ENCODE measurements around the gene MRM2. TPM values are rescaled to one million over a fixed set of nuclear protein-coding genes. Genes with fewer than 3 reads are reported as not detected.

The MRM2 gene
- total and polyA plus RNA-seq, 4 donors: 9.7 to 14.9 (median 11.8) TPM

DNA sequence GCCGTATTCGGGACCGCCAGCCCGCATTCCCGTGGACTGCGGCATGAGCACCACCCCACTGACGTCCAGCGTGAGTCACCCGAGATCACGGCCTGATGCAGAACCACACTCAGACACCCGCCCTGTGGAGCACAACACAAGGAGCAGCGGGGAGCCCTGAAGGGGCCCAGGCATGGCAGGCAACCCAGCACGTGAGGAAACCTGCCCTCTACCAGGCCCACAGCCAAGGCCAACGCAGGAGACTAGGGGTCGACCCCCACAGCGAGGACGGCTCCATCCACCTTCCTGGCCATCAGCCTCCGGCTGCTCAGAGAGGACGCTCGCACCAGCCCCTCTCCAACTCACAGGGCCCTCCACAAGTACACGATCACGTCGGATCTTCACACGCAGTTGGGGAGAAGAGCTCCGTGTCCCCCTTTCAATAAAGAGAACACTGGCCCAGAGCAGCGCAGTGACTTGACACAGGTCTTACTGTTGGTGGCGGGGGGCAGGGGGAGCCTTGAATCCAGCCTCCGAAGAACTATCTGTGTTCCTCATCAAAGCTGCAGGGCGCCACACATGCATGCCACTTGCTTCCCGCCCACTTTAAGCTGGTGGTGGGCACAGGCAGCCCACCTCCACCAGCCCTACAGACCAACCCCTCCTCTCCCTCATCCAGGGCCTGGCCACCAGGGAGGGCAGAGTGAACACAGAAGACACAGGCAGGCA is 31.3 kb downstream of the MRM2 start (continued):
- TF ChIP-seq, protein P1, sequence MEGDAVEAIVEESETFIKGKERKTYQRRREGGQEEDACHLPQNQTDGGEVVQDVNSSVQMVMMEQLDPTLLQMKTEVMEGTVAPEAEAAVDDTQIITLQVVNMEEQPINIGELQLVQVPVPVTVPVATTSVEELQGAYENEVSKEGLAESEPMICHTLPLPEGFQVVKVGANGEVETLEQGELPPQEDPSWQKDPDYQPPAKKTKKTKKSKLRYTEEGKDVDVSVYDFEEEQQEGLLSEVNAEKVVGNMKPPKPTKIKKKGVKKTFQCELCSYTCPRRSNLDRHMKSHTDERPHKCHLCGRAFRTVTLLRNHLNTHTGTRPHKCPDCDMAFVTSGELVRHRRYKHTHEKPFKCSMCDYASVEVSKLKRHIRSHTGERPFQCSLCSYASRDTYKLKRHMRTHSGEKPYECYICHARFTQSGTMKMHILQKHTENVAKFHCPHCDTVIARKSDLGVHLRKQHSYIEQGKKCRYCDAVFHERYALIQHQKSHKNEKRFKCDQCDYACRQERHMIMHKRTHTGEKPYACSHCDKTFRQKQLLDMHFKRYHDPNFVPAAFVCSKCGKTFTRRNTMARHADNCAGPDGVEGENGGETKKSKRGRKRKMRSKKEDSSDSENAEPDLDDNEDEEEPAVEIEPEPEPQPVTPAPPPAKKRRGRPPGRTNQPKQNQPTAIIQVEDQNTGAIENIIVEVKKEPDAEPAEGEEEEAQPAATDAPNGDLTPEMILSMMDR (IDR thresholded peaks at IDR 0.05; ENCODE audit: low read depth, low read length, missing input control): no peak
- TF ChIP-seq, protein P2, sequence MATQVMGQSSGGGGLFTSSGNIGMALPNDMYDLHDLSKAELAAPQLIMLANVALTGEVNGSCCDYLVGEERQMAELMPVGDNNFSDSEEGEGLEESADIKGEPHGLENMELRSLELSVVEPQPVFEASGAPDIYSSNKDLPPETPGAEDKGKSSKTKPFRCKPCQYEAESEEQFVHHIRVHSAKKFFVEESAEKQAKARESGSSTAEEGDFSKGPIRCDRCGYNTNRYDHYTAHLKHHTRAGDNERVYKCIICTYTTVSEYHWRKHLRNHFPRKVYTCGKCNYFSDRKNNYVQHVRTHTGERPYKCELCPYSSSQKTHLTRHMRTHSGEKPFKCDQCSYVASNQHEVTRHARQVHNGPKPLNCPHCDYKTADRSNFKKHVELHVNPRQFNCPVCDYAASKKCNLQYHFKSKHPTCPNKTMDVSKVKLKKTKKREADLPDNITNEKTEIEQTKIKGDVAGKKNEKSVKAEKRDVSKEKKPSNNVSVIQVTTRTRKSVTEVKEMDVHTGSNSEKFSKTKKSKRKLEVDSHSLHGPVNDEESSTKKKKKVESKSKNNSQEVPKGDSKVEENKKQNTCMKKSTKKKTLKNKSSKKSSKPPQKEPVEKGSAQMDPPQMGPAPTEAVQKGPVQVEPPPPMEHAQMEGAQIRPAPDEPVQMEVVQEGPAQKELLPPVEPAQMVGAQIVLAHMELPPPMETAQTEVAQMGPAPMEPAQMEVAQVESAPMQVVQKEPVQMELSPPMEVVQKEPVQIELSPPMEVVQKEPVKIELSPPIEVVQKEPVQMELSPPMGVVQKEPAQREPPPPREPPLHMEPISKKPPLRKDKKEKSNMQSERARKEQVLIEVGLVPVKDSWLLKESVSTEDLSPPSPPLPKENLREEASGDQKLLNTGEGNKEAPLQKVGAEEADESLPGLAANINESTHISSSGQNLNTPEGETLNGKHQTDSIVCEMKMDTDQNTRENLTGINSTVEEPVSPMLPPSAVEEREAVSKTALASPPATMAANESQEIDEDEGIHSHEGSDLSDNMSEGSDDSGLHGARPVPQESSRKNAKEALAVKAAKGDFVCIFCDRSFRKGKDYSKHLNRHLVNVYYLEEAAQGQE (IDR thresholded peaks at IDR 0.05): no peak
- no peak for TF ChIP-seq NR2F2 (IDR thresholded peaks at IDR 0.05)

DNA sequence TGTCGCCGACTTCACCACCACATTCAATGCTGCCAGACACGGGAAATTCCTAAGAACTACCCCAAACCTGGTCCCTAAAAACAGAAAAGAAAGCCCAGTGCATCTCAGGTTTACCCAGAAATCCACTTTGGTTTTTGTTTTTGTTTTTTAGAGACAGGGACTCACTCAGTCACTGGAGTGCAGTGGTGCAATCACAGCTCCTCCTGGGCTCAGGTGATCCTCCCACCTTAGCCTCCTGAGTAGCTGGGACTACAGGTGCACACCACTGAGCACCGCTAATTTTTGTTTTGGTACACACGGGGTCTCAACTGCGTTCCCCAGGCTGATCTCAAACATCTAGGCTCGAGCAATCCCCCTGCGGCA is 32.1 kb downstream of the MRM2 start:
- Histone ChIP-seq H3K9ac (ENCODE audit: low read depth in 1 of 2, low read length in 2 of 2) (no peak overlapping the region), H3K9me3 (ENCODE audit: control insufficient read depth in 4 of 4, low read length in 3 of 4) (no peaks in the 10 kb centered on the region), H3K4me1 (ENCODE audit: control insufficient read depth in 4 of 4, insufficient read depth in 4 of 4, low read length in 3 of 4) (no peaks in the 10 kb centered on the region), H3K4me3 (ENCODE audit: low read depth in 1 of 3, low read length in 3 of 3) (no peak overlapping the region), H3K27me3 (ENCODE audit: control insufficient read depth in 4 of 4, insufficient read depth in 4 of 4, low read length in 3 of 4) (no peaks in the 10 kb centered on the region), H3K27ac (ENCODE audit: low read depth in 1 of 2, low read length in 2 of 2) (no peak overlapping the region), H3K36me3 (ENCODE audit: control insufficient read depth in 4 of 4, insufficient read depth in 3 of 4, low read depth in 1 of 4, low read length in 3 of 4) (peaks cover 3 to 45% (median 13%) of the 10 kb centered on the region in 4 donors)
- no peak for DNase-seq (ENCODE audit: low spot score)
- TF ChIP-seq SP1 (IDR thresholded peaks at IDR 0.05): no peak
- TF ChIP-seq TAF1 (conservative IDR thresholded peaks at IDR 0.05): no peak
- TF ChIP-seq GABPA (IDR thresholded peaks at IDR 0.05 in 1 of 2, conservative IDR thresholded peaks at IDR 0.05 in 1 of 2): no peak
- TF ChIP-seq, protein P1 (IDR thresholded peaks at IDR 0.05; ENCODE audit: low read depth, low read length, missing input control): no peak
- no peak for TF ChIP-seq RXRA (IDR thresholded peaks at IDR 0.05)
- no peak for TF ChIP-seq HNF4G (IDR thresholded peaks at IDR 0.05)
- no peak for TF ChIP-seq YY1 (IDR thresholded peaks at IDR 0.05)
- no peak for TF ChIP-seq RAD21 (IDR thresholded peaks at IDR 0.05)
- no peak for TF ChIP-seq EGR1 (IDR thresholded peaks at IDR 0.05; ENCODE audit: low read depth in 2 of 2)
- no peak for TF ChIP-seq FOXA2 (IDR thresholded peaks at IDR 0.05)
- TF ChIP-seq HNF4A (conservative IDR thresholded peaks at IDR 0.05): no peak
- TF ChIP-seq, protein P2 (IDR thresholded peaks at IDR 0.05): no peak
- TF ChIP-seq JUND (IDR thresholded peaks at IDR 0.05): no peak
- TF ChIP-seq, protein P3, sequence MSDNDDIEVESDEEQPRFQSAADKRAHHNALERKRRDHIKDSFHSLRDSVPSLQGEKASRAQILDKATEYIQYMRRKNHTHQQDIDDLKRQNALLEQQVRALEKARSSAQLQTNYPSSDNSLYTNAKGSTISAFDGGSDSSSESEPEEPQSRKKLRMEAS (IDR thresholded peaks at IDR 0.05): no peak
- TF ChIP-seq NR2F2 (IDR thresholded peaks at IDR 0.05): no peak
- TF ChIP-seq, protein P4, sequence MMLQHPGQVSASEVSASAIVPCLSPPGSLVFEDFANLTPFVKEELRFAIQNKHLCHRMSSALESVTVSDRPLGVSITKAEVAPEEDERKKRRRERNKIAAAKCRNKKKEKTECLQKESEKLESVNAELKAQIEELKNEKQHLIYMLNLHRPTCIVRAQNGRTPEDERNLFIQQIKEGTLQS (IDR thresholded peaks at IDR 0.05): no peak
- TF ChIP-seq, protein P5, sequence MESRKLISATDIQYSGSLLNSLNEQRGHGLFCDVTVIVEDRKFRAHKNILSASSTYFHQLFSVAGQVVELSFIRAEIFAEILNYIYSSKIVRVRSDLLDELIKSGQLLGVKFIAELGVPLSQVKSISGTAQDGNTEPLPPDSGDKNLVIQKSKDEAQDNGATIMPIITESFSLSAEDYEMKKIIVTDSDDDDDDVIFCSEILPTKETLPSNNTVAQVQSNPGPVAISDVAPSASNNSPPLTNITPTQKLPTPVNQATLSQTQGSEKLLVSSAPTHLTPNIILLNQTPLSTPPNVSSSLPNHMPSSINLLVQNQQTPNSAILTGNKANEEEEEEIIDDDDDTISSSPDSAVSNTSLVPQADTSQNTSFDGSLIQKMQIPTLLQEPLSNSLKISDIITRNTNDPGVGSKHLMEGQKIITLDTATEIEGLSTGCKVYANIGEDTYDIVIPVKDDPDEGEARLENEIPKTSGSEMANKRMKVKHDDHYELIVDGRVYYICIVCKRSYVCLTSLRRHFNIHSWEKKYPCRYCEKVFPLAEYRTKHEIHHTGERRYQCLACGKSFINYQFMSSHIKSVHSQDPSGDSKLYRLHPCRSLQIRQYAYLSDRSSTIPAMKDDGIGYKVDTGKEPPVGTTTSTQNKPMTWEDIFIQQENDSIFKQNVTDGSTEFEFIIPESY (IDR thresholded peaks at IDR 0.05): no peak
- TF ChIP-seq FOXA1 (IDR thresholded peaks at IDR 0.05): no peak
- WGBS: 95% methylated on average over 8 of the region's 8 CpGs
